ENCODE results near the gene DPEP1.

The DPEP1 gene

DNA sequence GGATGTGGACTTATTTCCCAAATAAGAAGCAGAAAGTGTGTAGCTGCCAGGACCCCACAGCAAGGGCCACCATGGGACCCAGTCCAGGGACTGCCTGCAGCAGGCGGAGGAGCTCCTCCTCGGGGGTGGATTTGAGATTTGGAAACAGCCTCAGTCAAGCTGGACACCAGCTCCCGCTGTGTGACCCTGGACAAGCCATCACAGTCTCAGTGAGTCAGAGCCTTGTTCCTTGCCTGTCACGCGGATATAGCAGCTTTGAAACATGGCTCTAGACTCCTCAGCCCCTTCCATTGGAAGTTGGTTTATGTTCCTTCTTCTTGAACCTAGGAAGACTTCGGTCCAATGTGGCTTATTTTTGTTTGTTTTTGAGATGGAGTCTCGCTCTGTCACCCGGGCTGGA, 12.5 kb upstream of the DPEP1 start:
- H3K27me3 Mint-ChIP-seq, result no peaks in the 10 kb centered on the region

DNA sequence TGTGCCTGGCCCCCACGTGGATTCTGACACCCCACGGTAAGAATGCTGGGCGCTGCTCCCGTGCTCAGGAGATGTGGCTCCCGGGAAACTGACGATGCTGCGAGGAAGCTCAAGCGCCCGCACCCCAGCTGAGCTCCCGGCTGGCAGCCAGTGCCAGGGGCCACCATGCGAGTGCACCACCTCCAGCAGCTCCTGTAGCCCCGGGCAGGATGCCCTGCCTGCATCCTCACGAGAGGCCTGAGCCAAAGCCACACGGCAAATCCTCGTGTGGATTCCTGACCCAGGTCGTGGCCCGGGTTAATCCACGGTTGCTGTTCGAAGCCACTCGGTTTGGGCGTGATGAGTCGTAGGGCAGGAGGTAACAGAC, 11.6 kb upstream of the DPEP1 start:
- no peak overlapping the region for H3K4me3 Mint-ChIP-seq

More for the DNA sequence above, 12.5 kb upstream of the DPEP1 start:
- peaks cover 15% of the 10 kb centered on the region for H3K4me1 Mint-ChIP-seq (ENCODE audit: low read depth)
- H3K36me3 Mint-ChIP-seq (ENCODE audit: low read depth), result no peaks in the 10 kb centered on the region
- no peak overlapping the region for H3K27ac Mint-ChIP-seq
- no peak overlapping the region for H3K4me3 Mint-ChIP-seq
- DNase-seq, result no peak
- no peaks in the 10 kb centered on the region for H3K9me3 Mint-ChIP-seq

DNA sequence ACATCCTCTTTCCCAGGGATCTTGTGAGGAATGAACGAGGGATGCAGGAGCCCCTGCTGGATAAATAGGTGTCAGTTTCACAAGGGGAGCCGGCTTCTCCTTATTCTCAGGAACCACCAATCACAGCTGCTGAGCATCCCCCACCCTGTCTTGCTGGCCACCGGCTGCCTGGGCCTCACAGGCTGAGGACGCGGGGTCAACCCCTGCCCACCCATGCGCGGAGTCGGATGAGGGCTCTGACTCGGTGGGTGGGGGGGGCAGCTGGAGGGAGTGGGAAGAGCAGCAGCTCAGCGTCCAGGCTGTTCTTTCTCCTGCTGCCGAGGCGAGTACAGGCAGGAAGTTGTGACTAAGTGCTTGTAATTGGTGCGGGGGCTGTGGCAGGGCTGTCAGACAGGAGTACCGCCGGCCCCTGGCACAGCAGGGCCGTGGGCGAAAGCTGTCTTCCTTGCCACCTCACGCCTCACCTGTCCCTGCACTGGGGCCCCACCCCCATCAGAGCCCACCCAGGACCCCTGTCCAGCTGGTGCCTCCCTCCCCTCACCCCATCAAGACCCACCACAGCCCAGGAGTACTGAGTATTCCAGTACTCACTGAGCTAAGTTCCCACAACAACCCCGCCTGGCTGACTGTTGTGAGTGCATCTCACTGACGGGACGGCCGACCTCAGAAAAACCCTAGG, 11.0 kb upstream of the DPEP1 start:
- peak overlapping the region; percentile 61 for H3K27ac Mint-ChIP-seq
- peak; percentile 79 for DNase-seq
- H3K4me3 Mint-ChIP-seq, result peak overlapping the region; percentile 41
- peaks cover 15% of the 10 kb centered on the region for H3K4me1 Mint-ChIP-seq (ENCODE audit: low read depth)
- no peaks in the 10 kb centered on the region for H3K36me3 Mint-ChIP-seq (ENCODE audit: low read depth)
- no peaks in the 10 kb centered on the region for H3K9me3 Mint-ChIP-seq
- no peaks in the 10 kb centered on the region for H3K27me3 Mint-ChIP-seq

More for the DNA sequence above, 11.6 kb upstream of the DPEP1 start:
- H3K4me1 Mint-ChIP-seq (ENCODE audit: low read depth), result peaks cover 15% of the 10 kb centered on the region
- no peaks in the 10 kb centered on the region for H3K9me3 Mint-ChIP-seq
- DNase-seq, result no peak
- no peaks in the 10 kb centered on the region for H3K27me3 Mint-ChIP-seq
- H3K27ac Mint-ChIP-seq, result no peak overlapping the region
- no peaks in the 10 kb centered on the region for H3K36me3 Mint-ChIP-seq (ENCODE audit: low read depth)

DNA sequence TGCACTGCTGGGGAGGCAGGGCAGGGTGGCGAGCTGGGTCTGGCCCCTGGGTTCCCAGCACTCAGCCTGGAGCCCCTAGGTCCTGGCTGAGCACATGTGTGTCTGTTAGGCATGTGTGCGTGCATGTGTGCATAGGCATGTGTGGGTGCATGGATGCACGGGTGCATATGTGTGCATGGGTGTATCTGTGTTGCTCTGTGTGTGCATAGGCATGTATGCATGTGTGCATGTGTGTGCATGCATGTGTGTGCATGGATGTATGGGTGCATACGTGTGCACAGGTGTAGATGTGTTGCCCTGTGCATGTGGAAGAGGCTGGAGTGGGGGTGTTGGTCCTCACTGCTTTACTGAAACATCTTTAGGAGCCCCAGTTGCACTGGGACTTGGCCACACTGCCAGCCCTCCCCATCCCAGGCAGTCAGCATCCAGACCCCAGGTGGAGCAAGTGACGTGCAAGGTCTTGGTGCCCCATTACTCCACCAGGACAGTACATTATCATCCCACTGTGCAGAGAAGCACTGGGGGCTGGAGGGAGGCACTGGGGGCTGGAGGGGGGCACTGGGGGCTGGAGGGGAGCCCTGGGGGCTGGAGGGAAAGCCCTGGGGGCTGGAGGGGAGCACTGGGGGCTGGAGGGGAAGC, 10.4 kb upstream of the DPEP1 start:
- Mint-ChIP-seq H3K4me3 (no peak overlapping the region), H3K36me3 (ENCODE audit: low read depth) (no peaks in the 10 kb centered on the region), H3K27ac (peak overlapping the region; percentile 50), H3K4me1 (ENCODE audit: low read depth) (peaks cover 15% of the 10 kb centered on the region), H3K9me3 (no peaks in the 10 kb centered on the region), H3K27me3 (no peaks in the 10 kb centered on the region)
- DNase-seq, result no peak

DNA sequence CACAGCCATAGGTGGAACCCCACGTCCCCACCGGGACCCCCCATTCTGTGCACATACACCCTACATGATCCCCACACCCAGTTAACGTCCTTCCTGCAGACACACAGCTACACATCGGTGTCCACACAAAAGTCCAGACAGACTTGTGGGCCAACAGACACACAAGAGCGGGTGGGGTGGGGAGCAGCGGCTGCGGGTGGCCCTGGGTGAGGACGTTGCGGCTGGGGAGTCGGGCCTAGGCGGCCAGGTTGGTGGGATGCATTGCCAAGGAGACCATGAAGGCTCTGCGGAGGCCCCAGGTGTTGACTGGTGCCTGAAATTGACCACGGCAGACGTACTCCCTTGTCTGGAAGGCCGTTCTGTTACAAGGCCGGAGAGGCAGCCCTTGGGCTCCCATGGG, 8.7 kb upstream of the DPEP1 start:
- DNase-seq, result no peak
- Mint-ChIP-seq H3K27ac (no peak overlapping the region), H3K36me3 (ENCODE audit: low read depth) (no peaks in the 10 kb centered on the region), H3K9me3 (no peaks in the 10 kb centered on the region), H3K4me1 (ENCODE audit: low read depth) (peaks cover 14% of the 10 kb centered on the region), H3K27me3 (no peaks in the 10 kb centered on the region), H3K4me3 (no peak overlapping the region)

DNA sequence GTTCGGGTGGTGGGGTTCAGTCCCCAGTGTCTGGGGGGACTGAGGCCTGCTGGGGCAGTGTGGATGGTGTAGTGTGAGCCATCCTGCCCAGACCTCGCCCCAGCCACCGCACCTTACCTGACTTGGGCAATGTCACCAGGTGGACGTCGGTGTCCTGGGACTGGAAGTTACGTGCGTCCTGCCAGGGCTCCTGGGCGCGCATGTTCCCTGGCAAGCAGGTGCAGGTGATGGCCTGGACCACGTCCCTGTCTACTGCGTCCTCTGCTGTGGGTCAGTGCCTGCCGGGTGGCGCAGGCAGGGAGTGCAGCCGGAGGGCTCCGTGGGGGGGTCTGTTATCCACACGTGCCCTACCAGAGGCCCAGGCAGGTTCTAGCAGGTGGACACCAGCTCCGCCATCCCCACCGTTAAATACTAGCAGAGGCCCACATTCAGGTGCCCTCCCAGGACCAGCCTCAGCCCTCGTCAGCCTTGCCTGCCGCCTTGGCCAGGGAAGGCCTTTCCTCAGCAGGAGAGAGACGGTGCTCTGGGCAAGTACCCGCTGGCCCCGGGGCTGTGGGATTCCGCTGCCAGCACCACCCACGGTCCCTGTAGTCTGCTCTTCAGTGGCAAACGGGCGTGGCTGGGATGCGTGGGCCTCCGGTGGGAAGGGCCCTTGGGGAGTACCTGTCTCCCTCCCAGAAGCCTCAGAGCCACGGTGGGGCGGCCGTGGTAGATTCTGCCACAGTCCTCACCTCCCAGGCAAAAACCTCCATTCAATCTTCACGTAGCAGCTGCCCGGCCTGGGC, 8.1 kb upstream of the DPEP1 start:
- H3K36me3 Mint-ChIP-seq (ENCODE audit: low read depth), result no peaks in the 10 kb centered on the region
- no peak overlapping the region for H3K4me3 Mint-ChIP-seq
- H3K9me3 Mint-ChIP-seq, result no peaks in the 10 kb centered on the region
- H3K27ac Mint-ChIP-seq, result no peak overlapping the region
- peaks cover 14% of the 10 kb centered on the region for H3K4me1 Mint-ChIP-seq (ENCODE audit: low read depth)
- DNase-seq, result no peak
- H3K27me3 Mint-ChIP-seq, result no peaks in the 10 kb centered on the region

DNA sequence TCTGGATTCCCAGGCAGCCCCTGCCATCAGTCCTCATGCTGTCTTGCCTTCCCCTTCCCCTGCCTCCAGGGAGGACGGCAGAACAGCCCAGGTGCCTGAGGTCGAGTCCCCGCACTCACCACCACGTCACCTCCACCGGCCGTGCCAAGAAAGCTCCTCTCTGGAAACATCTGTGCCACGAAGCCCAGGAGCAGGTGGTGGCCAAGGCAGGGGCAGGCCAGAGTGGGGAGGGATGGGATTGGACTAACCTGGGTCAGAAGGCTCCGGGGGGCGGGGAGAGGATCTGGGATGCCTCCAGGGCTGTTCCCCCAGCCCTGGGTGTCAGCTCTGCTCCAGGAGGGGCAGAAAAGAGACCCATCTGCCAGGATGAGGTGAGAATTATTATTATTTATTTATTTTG, 7.4 kb upstream of the DPEP1 start:
- Mint-ChIP-seq H3K4me1 (ENCODE audit: low read depth) (peaks cover 14% of the 10 kb centered on the region), H3K9me3 (no peaks in the 10 kb centered on the region), H3K4me3 (no peak overlapping the region), H3K36me3 (ENCODE audit: low read depth) (no peaks in the 10 kb centered on the region), H3K27ac (no peak overlapping the region), H3K27me3 (no peaks in the 10 kb centered on the region)
- DNase-seq, result no peak

DNA sequence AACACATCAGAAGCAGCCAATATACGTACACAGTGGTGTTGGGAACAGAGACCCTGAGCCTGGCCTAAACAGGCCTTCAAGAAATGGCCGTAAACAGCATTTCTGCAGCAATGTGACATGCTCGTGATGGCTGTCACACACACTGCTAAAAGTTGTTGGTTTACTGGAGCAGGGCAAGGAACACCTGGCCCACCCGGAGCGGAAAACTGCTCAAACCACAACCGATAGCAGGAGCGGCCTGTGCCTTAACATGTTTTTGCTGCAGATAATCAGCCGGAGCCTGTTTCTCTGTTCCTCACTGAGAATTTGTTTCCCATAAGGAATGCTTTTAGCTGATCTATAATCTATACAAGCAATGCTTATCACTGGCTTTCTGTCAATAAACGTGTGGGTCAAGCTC, 6.0 kb upstream of the DPEP1 start:
- DNase-seq, result no peak
- H3K4me3 Mint-ChIP-seq, result no peak overlapping the region
- H3K27me3 Mint-ChIP-seq, result no peaks in the 10 kb centered on the region
- H3K27ac Mint-ChIP-seq, result no peak overlapping the region
- no peaks in the 10 kb centered on the region for H3K9me3 Mint-ChIP-seq
- H3K4me1 Mint-ChIP-seq (ENCODE audit: low read depth), result peaks cover 8% of the 10 kb centered on the region
- H3K36me3 Mint-ChIP-seq (ENCODE audit: low read depth), result no peaks in the 10 kb centered on the region

DNA sequence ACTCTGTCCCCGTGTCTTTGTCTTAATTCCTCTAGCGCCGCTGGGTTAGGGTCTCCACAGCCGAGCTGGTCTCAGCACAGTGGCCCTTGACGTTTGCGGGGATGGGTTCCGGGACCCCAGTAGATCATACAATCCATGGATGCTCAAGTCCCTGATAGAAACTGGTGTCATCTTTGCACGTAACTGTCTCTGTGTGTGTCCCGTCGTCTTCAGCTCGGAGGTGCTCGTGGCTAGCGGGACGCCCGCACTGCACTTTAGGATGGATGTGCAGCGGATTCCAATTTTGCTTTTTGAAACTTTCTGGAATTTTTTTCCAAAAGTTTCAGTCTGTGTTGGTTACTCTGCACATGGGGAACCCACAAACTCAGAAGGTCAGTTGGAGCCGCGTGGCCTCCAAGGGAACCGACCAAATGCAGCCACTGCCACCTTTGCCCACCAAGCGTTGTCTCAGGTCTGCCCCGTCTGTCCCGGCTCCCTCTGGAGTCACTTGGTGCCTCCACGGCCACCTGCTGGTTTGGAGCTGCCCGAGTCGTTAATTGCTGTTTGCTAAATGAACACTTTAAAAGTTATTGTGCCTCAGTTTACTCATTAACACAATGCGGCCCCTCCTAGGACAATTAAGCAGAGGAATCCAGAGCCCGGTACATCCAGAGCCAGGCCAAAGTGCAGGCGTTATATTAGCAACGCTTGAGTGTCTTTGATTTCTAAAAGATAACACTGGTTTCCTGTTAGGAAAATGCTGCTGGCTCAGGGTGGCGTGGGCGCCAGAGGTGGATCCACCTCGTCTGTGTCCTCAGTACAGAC, 5.3 kb upstream of the DPEP1 start:
- H3K27ac Mint-ChIP-seq, result no peak overlapping the region
- no peak for DNase-seq

DNA sequence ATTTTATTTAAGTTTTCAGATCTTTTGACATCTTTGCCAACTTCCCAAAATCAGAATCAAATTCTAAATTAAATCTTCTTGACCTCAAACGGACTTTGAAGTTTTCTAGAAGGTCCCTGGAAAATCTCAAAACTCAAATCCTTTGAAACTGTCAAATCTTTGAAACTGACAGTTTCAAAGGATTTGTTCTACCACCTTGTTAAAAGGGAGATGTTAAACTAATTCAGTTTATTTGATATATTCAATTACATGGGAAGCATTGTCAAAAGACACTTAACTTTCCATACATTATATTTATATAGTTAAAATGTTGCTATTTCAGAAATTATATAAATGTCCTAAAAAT, 3.4 kb upstream of the DPEP1 start:
- Mint-ChIP-seq H3K36me3 (ENCODE audit: low read depth) (no peaks in the 10 kb centered on the region), H3K4me3 (no peak overlapping the region)

More for the DNA sequence above, 5.3 kb upstream of the DPEP1 start:
- Mint-ChIP-seq H3K4me1 (ENCODE audit: low read depth) (peaks cover under 1% of the 10 kb centered on the region), H3K9me3 (no peaks in the 10 kb centered on the region), H3K36me3 (ENCODE audit: low read depth) (no peaks in the 10 kb centered on the region), H3K4me3 (no peak overlapping the region), H3K27me3 (no peaks in the 10 kb centered on the region)

DNA sequence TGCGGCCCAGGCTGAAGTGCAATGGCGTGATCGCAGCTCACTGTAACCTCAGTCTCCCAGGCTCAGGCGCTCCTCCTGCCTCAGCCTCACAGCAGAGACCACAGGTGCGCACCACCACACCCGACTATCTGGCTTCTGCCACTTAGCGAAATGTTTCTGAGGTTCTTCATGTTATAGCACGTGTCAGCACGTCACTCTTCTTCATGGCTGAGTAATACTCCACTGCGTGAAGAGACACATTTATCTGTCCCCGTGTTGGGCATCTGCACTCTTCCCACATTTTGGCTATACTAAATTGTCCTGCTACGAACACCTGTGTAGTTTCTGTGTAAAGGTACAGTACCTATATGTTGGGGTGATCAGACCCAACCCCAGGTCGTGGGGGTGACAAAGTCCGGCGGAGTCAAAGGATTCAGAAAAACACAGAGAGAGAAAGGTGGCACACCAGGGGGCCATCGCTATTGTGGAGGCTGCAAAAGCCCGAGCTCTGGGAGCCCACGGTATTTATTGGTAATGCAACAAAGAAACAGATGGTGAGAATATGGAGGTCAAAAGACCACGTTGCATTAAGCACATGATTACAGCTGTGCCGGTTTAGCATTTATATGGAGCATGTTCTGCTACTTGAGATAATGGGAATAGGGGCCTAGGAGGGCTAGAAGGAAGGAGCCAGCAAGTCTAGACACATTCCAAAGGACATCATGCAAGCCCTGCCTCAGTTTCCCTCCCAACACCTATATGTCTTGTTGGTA, 851 bp upstream of the DPEP1 start:
- no peaks in the 10 kb centered on the region for H3K36me3 Mint-ChIP-seq (ENCODE audit: low read depth)
- H3K4me3 Mint-ChIP-seq, result no peak overlapping the region
- peaks cover 12% of the 10 kb centered on the region for H3K4me1 Mint-ChIP-seq (ENCODE audit: low read depth)
- H3K27ac Mint-ChIP-seq, result no peak overlapping the region
- H3K27me3 Mint-ChIP-seq, result no peaks in the 10 kb centered on the region
- no peak for DNase-seq
- H3K9me3 Mint-ChIP-seq, result no peaks in the 10 kb centered on the region

More for the DNA sequence above, 3.4 kb upstream of the DPEP1 start:
- no peaks in the 10 kb centered on the region for H3K9me3 Mint-ChIP-seq
- no peak for DNase-seq
- H3K27ac Mint-ChIP-seq, result no peak overlapping the region
- H3K4me1 Mint-ChIP-seq (ENCODE audit: low read depth), result no peaks in the 10 kb centered on the region
- H3K27me3 Mint-ChIP-seq, result no peaks in the 10 kb centered on the region

DNA sequence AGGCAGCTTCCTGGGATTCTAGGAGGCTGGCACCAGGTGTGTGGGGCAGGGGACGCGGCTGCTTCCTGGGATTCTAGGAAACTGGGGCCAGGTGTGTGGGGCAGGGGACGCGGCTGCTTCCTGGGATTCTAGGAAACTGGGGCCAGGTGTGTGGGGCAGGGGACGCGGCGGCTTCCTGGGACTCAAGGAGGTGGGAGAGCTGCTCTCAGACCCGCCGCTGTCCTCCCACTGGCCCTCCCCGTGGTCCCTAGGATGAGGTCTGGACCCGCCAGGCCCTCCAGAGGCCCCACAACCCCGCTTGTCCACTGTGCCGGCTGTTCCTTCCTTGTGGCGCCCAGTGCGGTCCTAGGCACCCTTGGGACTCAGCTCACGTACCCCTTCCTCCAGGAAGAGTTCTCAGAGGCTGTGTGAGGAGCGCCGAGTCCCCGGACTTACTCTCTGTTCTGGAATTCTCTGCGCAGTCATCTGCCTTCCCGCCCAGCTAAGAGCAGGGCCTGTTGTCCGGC, 565 bp downstream of the DPEP1 start:
- H3K4me3 Mint-ChIP-seq, result no peak overlapping the region
- no peak overlapping the region for H3K27ac Mint-ChIP-seq
- no peak for DNase-seq
- H3K27me3 Mint-ChIP-seq, result no peaks in the 10 kb centered on the region
- H3K4me1 Mint-ChIP-seq (ENCODE audit: low read depth), result peaks cover 12% of the 10 kb centered on the region
- no peaks in the 10 kb centered on the region for H3K9me3 Mint-ChIP-seq
- H3K36me3 Mint-ChIP-seq (ENCODE audit: low read depth), result no peaks in the 10 kb centered on the region

DNA sequence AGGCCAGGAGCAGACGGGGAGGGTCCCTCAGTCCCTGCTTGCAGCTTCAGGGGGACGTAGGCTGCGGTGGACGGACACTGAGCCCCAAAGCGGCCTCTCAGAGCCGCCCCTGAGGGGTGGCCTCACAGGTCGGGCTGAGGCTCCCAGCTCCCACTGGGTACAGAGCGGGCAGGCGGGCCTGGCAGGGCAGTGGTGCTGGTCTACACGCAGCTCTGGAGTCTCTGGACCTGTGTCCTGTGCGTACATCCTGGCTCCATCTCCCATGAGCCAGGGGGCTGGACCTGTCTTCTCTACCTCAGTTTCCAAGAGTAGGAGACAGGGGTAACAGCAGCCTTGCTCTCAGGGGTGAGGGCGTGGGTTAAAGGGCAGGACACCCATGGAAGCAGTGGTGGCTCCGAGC, 1.7 kb downstream of the DPEP1 start:
- no peak overlapping the region for H3K27ac Mint-ChIP-seq
- no peaks in the 10 kb centered on the region for H3K9me3 Mint-ChIP-seq
- no peak overlapping the region for H3K4me3 Mint-ChIP-seq
- no peak for DNase-seq
- no peaks in the 10 kb centered on the region for H3K27me3 Mint-ChIP-seq
- H3K36me3 Mint-ChIP-seq (ENCODE audit: low read depth), result no peaks in the 10 kb centered on the region
- peaks cover 12% of the 10 kb centered on the region for H3K4me1 Mint-ChIP-seq (ENCODE audit: low read depth)

DNA sequence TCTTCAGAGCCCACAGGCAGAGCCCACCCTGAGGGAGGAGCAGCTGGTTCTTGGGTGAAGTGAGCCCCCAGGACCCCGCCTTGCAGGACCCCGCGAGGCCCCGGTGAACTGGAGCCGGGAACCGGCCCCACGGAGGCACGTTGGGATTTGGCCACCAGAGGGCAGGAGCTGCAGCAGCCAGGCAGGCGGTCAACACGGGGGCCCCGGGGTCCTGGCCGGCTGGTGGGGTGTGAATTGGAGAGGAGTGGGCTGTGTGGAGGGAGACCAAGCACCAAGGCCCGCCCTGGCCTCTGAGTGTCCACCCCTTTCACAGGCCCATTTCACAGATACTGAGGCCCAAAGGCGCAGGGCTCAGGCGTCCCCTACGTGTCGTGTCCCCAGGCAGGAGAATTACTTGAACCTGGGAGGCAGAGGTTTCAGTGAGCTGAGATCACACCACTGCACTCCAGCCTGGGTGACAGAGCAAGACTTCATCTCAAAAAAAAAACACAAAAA, 2.2 kb downstream of the DPEP1 start:
- no peak overlapping the region for H3K27ac Mint-ChIP-seq

More for the DNA sequence above, 2.2 kb downstream of the DPEP1 start:
- DNase-seq, result peak; percentile 72
- Mint-ChIP-seq H3K27me3 (no peaks in the 10 kb centered on the region), H3K4me1 (ENCODE audit: low read depth) (peaks cover 12% of the 10 kb centered on the region), H3K36me3 (ENCODE audit: low read depth) (no peaks in the 10 kb centered on the region), H3K9me3 (no peaks in the 10 kb centered on the region), H3K4me3 (no peak overlapping the region)

Measured in activated T-cell treated with anti-CD3 and anti-CD28 coated beads, Interleukin-2, amount 50 U/mL, for 24 hours (primary cell).